Body of pancreas (tissue), 4 donors: ENCODE measurements around the gene PABPN1.

Source experiments
- POLR2A ChIP-seq, 3 donors: fragments of 450-650 bp; IDR thresholded peaks; one replicate each; pipeline ENCODE4 v1.6.1; 2016; ENCODE audit warnings: antibody characterized with exemption in 3 of 3, mild to moderate bottlenecking in 2 of 3
- TF ChIP-seq, protein P1 (sequence below), 7 experiments: fragments of 450-650 bp in 4 of 7; fragments of 200-600 bp in 3 of 7; sonication (generic) in 3 of 7; IDR thresholded peaks; one replicate each; pipeline ENCODE4 v1.5.1; 2016 to 2019; ENCODE audit warnings: antibody characterized with exemption in 7 of 7

- TF ChIP-seq, protein P1, sequence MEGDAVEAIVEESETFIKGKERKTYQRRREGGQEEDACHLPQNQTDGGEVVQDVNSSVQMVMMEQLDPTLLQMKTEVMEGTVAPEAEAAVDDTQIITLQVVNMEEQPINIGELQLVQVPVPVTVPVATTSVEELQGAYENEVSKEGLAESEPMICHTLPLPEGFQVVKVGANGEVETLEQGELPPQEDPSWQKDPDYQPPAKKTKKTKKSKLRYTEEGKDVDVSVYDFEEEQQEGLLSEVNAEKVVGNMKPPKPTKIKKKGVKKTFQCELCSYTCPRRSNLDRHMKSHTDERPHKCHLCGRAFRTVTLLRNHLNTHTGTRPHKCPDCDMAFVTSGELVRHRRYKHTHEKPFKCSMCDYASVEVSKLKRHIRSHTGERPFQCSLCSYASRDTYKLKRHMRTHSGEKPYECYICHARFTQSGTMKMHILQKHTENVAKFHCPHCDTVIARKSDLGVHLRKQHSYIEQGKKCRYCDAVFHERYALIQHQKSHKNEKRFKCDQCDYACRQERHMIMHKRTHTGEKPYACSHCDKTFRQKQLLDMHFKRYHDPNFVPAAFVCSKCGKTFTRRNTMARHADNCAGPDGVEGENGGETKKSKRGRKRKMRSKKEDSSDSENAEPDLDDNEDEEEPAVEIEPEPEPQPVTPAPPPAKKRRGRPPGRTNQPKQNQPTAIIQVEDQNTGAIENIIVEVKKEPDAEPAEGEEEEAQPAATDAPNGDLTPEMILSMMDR (IDR thresholded peaks at IDR 0.05), result no peak
- TF ChIP-seq POLR2A (IDR thresholded peaks at IDR 0.05), result no peak
Observed at GRCh38 chr14:23351681-23352505, 30.6 kb downstream of the PABPN1 start.
